IMR-90 (cell line): ENCODE measurements around the gene DCLRE1C. TPM values are rescaled to one million over a fixed set of nuclear protein-coding genes. Genes with fewer than 3 reads are reported as not detected.
A peak's percentile ranks its signal among the peaks of the same experiment; 100 is the strongest.

ENCODE experiments used
- CTCF ChIP-seq: conservative IDR thresholded peaks from 2 replicates; pipeline ENCODE4 v1.5.1; 2012; ENCODE audit warnings: mild to moderate bottlenecking, low read depth, low read length, improper control_type of control experiment
- FOS ChIP-seq: fragments of 150-350 bp; IDR thresholded peaks from 2 replicates; pipeline ENCODE4 v1.6.1; 2016; ENCODE audit warnings: low read depth, low read length
- MAFK ChIP-seq: IDR thresholded peaks from 2 replicates; pipeline ENCODE4 v1.6.1; 2012; ENCODE audit warnings: low read depth, low read length, improper control_type of control experiment
- RFX5 ChIP-seq: IDR thresholded peaks from 2 replicates; pipeline ENCODE4 v1.8.0; 2012; ENCODE audit warnings: low read depth, mild to moderate bottlenecking, low read length, moderate library complexity
- USF2 ChIP-seq: fragments of 150-350 bp; IDR thresholded peaks from 2 replicates; pipeline ENCODE4 v1.6.1; 2017; ENCODE audit warnings: mild to moderate bottlenecking, antibody characterized with exemption, low read length, low read depth
- polyA plus RNA-seq, 3 experiments: library from polyadenylated mRNA; depleted of rRNA; stranded (reverse); fragments of >200 nt; gene quantifications; 2 replicates each; pipeline ENCODE4 v1.2.3, GENCODE V29; 2012; ENCODE audit warnings: low replicate concordance in 1 of 3
- total RNA-seq: library from RNA; depleted of rRNA; stranded (reverse); fragments of >200 nt; gene quantifications from 2 replicates; pipeline ENCODE4 v1.2.3, GENCODE V29; 2012

The DCLRE1C gene
- total and polyA plus RNA-seq, 2 of the 4 experiments (the other 2 are of a cell fraction), result 2.9 to 8.1 TPM

GRCh38 chr10:14878266-14879123, 75.4 kb downstream of the DCLRE1C start, which contains the start of gene SUV39H2 (continued):
- TF ChIP-seq USF2, result peak; percentile 46
- peak; percentile 13; the same call in 1 of the 2 replicates for TF ChIP-seq FOS
- 0 out of 2 replicates have a peak, but pooled peaks have one; percentile 1 for TF ChIP-seq CTCF
- TF ChIP-seq RFX5, result no peak
- no peak for TF ChIP-seq MAFK
